DMS79 treated with DMSO at 0.1 percent for 48 hours (cell line): ENCODE results near the gene CCDC14.
"Not testable (repeated sequence)": the region's sequence is repeated elsewhere in the genome, so short reads cannot be mapped to it uniquely, and the experiment has no call there.

ENCODE experiments used
- DNase-seq: peaks from one replicate; lab custom pipeline; 2025; lab: John Stamatoyannopoulos, UW

The CCDC14 gene

DNA sequence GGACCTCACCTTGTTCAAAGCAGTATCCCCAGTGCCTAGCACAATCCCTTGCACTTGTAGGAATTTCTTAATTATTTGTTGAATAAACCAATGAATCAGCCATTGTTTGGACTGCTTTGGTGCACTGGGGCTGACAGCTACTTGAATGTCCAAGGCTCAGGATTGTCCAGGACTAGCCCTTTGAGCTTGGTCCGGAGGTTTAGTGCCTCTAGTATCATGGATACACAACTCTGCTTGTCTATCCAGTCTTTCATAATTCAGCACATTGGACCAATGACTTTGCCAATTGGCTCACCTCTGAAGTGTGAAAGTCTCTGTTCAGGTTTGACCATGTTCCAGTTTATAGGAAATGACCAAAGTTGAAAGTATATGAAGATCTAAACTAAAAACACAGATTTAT lies 3.8 kb upstream of the CCDC14 start:
- DNase-seq, result not testable (repeated sequence)

DNA sequence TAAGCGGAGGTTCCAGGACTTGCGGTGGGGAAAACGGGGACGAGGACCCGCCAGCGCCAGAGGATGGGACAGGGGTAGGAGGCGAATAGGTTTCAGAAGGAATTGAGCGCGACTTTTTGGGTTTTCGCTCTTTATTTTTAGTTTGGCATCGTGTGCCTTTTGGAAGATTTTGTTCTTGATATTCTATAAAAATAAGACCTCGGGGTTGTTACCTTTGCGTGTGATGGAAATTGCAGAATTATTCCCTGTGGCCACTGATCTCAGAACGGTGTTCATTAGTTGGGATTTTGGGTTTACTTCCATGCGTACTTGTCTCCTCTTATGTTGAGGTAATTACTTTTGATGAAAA lies 453 bp upstream of the CCDC14 start:
- DNase-seq, result no peak

DNA sequence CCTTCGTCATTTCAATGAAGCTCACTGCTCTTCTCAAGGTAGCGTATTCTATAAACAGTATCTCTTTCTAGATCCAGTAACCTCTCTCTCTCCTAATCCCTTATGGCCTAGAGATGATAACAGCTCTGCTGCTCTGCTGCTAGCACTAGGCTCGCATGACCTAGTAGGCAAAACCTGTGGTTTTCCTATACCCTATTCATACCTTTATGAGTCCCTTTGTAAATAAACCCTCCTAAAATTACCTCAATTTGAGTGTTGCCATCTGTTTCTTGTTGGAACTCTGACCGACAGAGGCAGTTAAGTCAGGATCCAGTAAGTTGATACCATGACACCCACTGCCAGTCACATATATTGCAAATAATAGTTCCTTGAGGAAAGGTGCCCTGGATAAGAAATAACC lies 7.3 kb downstream of the CCDC14 start:
- DNase-seq, result no peak

DNA sequence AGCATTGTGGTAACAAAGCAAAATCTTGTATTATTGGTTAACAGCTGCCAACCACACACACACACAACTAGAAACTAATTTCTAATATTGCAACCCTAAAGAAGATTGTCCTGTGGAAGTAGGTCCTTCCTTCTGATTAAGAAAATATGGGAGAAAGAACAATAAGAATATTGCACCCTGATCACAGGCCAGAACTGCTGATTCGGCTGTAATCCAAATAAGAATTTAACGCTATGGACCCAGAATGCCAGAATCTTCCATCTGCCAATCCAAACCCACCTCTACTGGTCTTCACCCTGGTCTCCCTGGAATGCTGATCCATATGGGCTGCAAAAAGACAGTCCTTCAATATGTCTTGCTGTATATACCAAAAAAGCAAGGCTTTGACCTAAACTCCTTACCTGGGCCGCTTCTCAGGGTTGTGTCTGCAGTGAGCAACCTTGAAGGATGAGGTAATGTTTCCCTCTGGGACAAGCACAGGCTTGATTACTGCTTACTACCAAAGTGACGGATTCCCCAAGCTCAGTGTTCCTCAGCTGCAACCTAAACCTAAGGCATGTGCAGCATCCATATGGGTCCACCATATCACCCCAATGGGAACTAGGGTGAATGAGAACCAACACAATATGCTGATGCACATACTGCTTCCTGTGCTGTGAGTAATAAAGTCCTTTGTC lies 8.0 kb downstream of the CCDC14 start:
- no peak for DNase-seq

DNA sequence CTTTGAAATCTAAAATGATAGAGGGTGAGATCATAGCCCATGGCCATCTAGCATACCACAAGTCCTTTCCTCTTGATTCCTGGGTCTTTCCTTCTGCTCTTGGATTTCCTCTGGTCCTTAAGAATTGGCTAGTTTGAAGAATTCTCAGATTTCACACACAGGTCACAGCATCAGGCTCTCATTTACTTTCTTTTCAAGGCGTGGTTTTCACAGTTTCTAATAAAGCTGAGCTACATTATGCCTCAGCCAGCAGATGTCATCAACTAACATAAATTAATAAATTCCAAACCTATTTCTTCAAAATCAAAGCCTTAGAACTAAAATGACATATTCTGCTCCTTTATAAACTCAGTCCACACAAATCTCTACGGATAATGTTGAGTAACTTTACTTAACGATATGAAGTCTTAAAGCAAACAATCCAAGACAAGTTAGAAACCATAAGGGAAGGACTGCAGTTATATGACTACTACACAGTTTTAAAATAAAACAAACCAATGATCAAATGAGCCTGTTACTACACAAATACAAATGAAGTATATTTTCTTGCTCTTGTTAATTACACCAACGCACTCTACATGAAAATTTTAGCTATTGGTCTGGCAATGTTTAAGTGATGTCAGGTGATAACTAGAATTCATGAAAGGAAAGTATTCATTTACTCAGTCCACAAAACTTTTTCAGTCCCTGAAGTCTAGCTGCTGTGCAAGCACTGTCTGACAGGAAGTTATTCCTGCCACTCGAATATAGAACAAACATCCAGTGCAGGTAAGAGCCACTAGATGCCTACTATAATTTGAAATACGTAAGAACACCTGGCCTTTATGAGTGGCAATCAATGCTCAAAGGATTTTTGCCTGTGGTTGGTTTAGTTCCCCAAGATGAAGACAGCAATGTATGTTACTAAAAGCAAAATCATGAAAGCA lies 9.2 kb downstream of the CCDC14 start:
- DNase-seq, result peak; percentile 60

DNA sequence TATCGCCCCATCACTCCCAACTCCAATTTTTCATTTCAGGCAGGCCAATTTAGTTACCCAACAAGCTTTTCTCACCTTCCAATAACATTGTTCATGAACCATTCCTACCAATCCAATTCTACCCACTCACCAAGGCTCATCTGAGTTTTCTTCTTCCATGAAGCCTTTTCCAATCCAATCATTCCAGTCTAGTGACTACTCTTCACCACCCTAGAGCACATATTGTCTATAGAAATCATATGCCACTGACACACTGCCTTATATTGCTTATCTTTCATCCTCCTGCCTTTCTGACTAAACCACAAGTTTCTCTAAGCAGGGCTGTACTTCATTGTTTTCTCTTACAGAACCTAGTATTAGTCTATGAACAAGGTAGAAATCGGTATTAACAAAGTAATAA lies 11.4 kb downstream of the CCDC14 start:
- DNase-seq, result no peak

DNA sequence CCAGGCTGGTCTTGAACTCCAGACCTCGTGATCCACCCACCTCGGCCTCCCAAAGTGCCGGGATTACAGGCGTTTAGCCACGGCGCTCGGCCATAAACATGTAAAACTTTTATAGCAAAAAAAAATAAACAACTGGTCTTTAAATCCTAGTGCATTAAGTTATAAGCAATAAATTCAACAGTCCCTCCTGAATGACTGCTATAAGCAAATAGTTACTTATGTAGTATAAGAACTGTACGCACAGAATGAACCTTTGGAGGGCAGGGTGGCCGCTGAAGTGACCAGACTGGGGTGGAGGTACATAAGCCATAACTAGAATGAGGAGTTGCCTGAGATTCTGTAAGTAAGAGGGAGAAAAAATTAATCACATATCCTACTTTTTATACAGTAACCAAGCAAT lies 12.6 kb downstream of the CCDC14 start:
- no peak for DNase-seq

DNA sequence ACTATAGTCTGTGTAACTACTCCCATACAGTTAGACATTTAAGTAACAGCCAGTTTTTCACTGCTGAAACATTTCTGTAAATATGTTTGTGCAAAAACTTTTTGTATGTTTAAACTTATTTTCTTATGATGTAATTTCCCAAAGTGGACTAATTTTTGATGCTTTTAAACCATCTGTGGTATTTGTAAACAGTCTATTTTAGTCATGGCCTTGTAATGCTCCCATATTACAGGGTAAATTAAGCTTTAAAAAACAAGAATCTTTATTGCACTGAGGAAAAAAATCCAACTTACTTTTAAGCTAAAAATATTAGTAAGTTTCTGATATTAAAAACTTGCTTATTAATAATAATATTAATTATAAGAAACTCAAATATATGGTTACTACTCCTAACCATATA lies 13.5 kb downstream of the CCDC14 start:
- DNase-seq, result no peak

DNA sequence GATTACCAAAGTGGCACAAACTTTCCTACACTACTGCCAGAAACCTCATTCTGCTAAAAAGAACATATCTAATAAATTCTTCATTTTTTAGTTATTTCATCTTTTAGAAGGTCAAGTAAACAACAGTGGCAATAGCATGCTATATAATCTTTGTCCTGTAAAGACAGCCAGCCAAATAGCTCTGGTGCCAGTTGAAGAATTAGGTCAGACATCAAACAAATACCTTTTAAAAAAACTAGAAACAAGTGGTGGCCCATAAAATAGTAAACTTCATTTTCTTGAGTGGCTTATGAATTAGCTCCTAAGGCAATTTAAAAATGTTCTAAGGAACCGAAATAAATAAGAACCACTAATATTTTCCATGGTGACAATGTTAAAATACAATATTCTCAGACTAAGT lies 19.5 kb downstream of the CCDC14 start:
- DNase-seq, result no peak

DNA sequence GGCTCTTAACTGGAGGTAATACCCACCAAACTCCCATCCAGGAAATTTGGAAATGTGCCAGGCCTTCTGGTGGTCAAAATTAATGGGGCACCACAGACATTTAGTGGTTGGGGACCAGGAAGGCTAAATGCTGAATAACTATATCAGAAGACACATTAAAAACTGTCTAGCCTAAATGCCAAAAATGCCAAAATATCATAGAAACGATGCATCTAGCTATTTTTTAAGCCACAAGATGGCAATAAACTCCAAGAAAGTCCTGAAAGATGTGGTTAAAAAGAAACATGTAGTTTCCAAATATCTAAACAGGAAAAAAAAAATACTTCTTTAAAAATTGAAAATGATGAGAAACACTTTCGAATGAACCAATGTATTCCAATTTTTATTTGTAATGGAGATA lies 19.9 kb downstream of the CCDC14 start:
- DNase-seq, result peak; percentile 84

DNA sequence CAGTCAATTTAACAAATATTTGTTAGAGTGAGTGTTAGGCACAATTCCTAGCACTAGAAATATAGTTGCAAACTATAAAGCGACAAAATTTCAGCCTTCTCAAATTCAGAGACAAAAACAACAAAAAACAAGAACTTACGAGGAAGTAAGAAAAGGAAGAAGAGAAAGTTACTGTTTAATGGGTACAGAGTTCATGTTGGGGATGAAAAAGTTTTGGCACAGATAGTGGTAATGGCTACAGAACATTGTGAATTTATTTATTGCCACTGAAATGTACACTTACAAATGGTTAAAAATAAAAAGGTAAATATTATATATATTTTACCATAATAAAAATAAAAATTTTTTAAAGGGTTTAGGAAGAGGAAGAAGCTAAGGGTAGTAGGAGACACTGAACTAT lies 21.3 kb downstream of the CCDC14 start:
- no peak for DNase-seq

DNA sequence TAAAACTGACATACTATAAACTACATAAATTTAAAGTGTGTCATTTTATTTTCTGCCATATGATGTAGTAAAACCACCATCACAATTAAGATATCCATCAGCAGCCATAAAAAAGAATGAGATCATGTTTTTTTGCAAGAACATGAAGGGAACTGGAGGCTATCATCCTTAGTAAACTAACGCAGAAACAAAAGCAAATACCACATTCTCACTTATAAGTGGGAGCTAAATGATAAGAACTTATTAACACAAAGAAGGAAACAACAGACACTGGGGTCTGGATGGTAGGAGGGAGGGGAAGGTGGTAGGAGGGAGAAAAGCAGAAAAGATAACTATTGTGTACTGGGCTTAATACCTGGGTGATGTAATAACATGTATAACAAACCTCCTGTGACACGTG lies 24.6 kb downstream of the CCDC14 start:
- DNase-seq, result no peak

DNA sequence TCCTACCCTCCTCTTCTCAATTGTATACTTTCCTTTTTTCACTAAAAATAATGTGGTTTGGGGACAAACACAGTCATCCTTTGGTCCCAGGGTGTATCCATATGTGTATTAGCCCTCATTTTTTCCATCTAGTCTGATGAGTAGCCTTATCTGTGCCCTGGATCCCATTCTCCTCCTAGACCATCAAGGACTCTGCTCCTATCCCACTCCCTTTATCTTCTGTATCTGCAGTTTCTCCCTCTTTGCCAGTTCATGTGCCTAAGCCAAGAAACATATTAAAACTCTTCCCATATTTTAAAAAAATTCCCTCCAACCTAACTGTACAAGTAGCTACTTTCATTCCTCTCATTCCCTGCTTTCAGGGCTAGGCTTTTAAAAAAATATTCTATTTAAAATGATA lies 25.2 kb downstream of the CCDC14 start:
- no peak for DNase-seq

DNA sequence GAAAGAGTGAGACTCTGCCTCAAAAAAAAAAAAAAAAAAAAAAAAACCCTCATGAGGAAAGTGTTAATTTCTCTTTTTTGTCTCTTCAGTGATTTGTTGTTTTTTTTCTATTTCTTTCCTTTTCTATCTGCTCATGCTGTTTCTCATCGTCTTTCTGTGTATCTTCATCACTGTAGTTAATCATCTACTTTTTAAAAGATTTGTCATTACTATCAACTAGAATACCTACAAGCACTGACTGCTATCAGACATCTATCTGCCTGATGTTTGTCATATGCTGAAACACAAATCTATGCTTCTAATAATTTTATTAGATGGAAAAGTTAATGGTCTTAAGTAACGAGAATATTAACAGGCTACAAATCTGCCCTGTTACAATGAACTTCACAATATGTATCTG lies 26.8 kb downstream of the CCDC14 start:
- no peak for DNase-seq

DNA sequence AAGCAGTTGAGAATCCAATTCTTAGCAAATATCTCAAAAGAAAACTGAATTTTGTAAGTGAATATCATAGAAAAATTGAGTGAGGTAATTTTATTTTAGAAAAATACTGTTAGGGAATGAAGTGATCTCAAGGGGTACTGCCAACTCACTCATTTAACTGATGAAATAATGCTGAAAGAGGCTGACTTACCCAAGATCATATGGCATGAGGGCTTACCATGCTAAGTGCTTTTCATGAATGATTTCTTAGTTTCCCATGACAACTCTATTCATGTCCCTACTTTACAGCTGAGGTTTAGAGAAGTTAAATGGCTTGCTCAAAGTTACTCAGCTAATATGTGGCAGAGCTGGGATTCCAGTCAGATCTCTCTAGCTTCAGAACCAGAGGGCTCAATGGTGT lies 30.6 kb downstream of the CCDC14 start:
- DNase-seq, result no peak

DNA sequence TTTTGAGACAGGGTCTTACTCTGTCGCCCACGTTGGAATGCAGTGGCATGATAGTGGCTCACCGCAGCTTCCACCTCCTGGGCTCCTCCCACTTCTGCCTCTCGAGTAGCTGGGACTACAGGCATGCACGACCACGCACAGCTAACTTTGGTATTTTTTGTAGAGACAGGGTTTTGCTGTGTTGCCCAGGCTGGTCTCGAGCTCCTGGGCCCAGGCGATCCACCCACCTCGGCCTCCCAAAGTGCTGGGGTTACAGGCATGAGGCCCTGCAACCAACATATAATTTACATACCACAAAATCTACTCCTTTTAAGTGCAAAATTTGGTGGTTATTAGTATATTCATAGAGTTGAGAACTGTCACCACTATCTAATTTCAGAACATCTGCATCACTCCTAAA lies 31.7 kb downstream of the CCDC14 start:
- DNase-seq, result no peak

DNA sequence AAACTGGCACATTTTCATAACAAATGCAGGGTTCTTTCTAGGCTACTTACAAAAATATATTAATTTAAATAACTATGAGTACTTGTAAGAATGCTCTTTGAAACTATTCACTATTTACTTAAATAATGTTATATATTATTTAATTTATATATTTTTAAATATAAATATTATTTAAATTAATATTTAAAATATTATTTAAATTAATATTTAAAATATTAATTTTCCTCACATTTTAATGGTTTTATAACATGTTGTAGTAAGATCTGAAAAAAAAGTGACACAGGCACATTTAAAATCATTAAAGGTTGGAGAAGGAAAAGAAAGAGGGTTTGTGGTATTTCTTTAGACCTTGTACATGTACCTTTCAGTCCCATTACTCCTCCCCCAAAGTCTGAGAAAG lies 34.6 kb downstream of the CCDC14 start:
- no peak for DNase-seq

DNA sequence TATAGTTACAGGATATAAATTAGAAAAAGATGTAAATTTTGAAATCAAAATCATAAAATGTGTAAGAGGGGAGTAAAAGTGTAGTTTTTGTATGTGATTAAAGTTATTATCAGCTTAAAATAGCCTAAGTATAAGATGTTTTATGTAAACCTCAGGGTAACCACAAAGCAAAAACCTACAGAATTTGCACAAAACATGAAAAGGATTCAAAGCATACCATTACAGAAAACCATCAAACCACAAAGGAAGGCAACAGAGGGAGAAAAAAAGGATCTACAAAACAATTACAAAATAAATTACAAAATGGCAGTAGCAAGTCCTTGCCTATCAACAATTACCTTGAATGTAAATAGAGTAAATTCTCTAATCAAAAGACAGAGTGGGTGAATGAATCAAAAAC lies 40.2 kb downstream of the CCDC14 start:
- DNase-seq, result no peak

DNA sequence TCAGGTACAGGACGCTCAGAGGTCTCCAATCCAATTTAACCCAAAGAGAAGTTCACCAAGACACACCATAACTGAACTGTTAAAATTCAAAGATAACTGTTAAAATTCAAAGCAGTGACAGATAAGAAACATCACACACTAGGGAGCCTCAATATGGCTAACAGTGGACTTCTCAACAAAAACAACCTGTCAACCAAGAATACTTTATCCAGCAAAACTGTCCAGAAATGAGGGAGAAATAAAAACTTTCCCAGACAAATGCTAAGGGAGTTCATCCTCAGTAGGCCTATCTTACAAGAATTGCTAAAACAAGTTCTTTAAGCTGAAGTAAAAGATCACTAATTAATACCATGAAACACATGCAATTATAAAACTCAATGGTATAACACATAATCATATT lies 40.6 kb downstream of the CCDC14 start:
- DNase-seq, result no peak

DNA sequence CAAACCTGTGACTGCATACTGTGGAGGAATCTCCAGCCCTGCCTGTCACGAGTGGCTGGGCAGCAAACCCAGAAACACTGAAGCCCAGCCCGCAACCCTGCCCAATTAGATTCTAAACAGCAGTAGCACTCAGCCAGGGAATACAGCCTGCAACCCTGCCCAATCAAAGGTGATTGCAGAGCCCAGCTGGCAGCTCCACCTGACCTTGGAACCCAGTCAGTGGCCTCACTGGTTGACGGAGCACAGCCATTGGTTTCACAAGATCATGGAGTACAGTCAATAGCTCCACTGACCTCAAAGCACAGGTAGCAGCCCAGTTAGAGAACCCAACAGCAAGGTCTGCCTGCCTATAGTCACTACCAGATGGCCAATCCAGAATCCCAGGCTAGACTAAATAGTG lies 41.7 kb downstream of the CCDC14 start:
- DNase-seq, result no peak

DNA sequence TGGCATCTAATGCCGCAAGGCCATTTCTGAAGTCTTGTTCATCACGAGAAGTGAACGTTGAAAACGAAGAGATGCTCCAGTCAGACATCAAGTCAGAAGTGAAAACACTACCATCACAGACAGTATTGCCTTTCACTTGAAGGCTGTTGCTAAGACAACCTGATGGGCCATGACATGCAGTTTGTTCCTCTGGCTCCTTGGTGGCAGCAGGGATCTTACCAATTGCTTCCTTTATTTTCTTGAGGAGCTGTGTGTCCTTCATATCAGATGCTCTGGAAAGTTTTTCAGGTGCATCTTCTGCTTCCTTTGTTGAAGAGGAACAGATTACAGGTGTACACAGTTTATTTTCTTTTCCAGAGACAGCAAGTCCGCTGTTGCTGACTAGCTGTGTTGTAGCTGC lies 46.2 kb downstream of the CCDC14 start:
- DNase-seq, result no peak

DNA sequence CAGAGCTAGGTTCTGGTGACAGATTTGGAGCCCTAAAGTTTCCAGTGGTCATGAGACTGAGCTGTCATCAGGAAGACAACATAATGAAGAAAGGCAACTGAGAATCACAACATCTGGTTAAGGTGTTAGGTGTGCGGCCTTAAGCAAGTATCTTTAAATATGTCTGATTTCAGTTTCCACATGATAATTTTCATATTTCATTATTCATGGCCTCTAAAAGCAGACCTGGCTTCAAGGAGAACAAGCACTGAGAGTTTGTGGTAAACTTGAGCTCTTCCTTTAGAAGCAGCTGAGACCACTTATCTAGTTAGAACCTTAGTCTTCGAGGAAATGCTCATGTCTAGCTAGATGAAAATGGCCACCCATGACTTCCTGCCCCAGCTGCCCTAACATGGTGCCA lies 51.2 kb downstream of the CCDC14 start:
- no peak for DNase-seq

DNA sequence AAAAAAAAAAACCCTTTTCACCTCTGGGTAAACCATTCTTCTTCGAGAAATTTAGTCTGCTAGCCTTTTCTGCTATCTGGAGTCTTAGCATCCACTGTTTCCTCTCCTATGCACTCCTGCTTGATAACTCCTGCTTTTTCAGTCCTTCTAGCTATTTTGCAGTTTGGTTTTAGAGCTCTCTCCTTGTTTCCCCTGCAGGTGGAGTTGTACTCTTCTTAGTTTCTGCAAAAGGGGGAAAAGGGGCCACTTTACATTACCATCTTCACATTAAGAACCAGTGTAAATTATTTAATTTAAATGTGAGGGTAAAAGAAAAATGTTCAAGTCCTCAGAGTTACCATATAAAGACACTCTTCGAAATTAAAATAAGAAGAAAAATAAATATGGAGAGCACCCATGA lies 53.3 kb downstream of the CCDC14 start:
- no peak for DNase-seq
